DOHH2 (cell line): ENCODE measurements around the gene GDAP1L1.

Source experiments
- H3F3A ChIP-seq: fragments of 200-600 bp; sonication (generic), shearing (Covaris generic); 2 replicates; pipeline ENCODE4 v1.6.0; 2016; ENCODE audit warnings: antibody characterized with exemption, mild to moderate bottlenecking; ENCODE audit not compliant: control insufficient read depth, insufficient read depth
- H3K27ac ChIP-seq: fragments of 200-600 bp; sonication (generic); 2 replicates; pipeline ENCODE4 v1.5.1; 2014; ENCODE audit warnings: low read depth, mild to moderate bottlenecking, low read length, moderate library complexity
- H3K27me3 ChIP-seq: fragments of 200-600 bp; sonication (generic); 2 replicates; pipeline ENCODE4 v1.6.1; 2014; ENCODE audit warnings: mild to moderate bottlenecking, low read length, mixed read lengths; ENCODE audit not compliant: control insufficient read depth
- H3K36me3 ChIP-seq: fragments of 200-600 bp; sonication (generic); 2 replicates; pipeline ENCODE4 v1.6.1; 2014; ENCODE audit warnings: mild to moderate bottlenecking, low read length, moderate library complexity, mixed read lengths; ENCODE audit not compliant: control insufficient read depth
- H3K4me1 ChIP-seq: fragments of 200-600 bp; sonication (generic); 2 replicates; pipeline ENCODE4 v1.6.1; 2014; ENCODE audit warnings: mild to moderate bottlenecking, low read length, mixed read lengths; ENCODE audit not compliant: control insufficient read depth
- H3K4me2 ChIP-seq: fragments of 200-600 bp; sonication (generic); 2 replicates; pipeline ENCODE4 v1.6.0; 2014; ENCODE audit warnings: mild to moderate bottlenecking, low read length, moderate library complexity
- H3K4me3 ChIP-seq: fragments of 200-600 bp; sonication (generic); 2 replicates; pipeline ENCODE4 v1.5.1; 2014; ENCODE audit warnings: mild to moderate bottlenecking, low read length, mixed read lengths
- H3K79me2 ChIP-seq: fragments of 200-600 bp; sonication (generic); 2 replicates; pipeline ENCODE4 v1.6.1; 2014; ENCODE audit warnings: mild to moderate bottlenecking, low read length, mixed read lengths; ENCODE audit not compliant: control insufficient read depth
- H3K9me2 ChIP-seq: fragments of 200-600 bp; sonication (generic); replicated peaks from 2 replicates; pipeline ENCODE4 v1.6.1; 2014; ENCODE audit warnings: mild to moderate bottlenecking, low read length, mixed read lengths; ENCODE audit not compliant: control insufficient read depth
- H3K9me3 ChIP-seq: fragments of 200-600 bp; sonication (generic); 2 replicates; pipeline ENCODE4 v1.6.1; 2014; ENCODE audit warnings: antibody characterized with exemption, low read length, mixed read lengths; ENCODE audit not compliant: control insufficient read depth, insufficient read depth
- H4K20me1 ChIP-seq: fragments of 200-600 bp; sonication (generic); 2 replicates; pipeline ENCODE4 v1.6.0; 2014; ENCODE audit warnings: low read depth, mild to moderate bottlenecking, antibody characterized with exemption, low read length, moderate library complexity; ENCODE audit not compliant: control insufficient read depth, insufficient read depth
- CTCF ChIP-seq: fragments of 200-600 bp; sonication (generic); IDR thresholded peaks from one replicate; pipeline ENCODE4 v1.5.1; 2014; ENCODE audit warnings: antibody characterized with exemption, mild to moderate bottlenecking, low read depth, low read length; ENCODE audit not compliant: poor library complexity, severe bottlenecking
- EZH2phosphoT487 ChIP-seq: fragments of 200-600 bp; sonication (generic); IDR thresholded peaks from 2 replicates; pipeline ENCODE4 v1.6.1; 2017; ENCODE audit warnings: borderline replicate concordance, mild to moderate bottlenecking, antibody characterized with exemption, low read length, moderate library complexity, mixed read lengths

The GDAP1L1 gene

GRCh38 chr20:44253528-44253927 lies 6.4 kb downstream of the GDAP1L1 start:
- H3K36me3 ChIP-seq, result no peaks in the 10 kb centered on the region
- H4K20me1 ChIP-seq, result no peaks in the 10 kb centered on the region
- H3K27ac ChIP-seq, result no peak overlapping the region
- H3K4me3 ChIP-seq, result no peak overlapping the region
- TF ChIP-seq CTCF (no peak), EZH2phosphoT487 (no peak)
- H3K4me2 ChIP-seq, result no peak overlapping the region
- no peaks in the 10 kb centered on the region for H3K4me1 ChIP-seq
- H3F3A ChIP-seq, result no peaks in the 10 kb centered on the region
- H3K9me3 ChIP-seq, result no peaks in the 10 kb centered on the region
- no peaks in the 10 kb centered on the region for H3K27me3 ChIP-seq
- H3K79me2 ChIP-seq, result no peaks in the 10 kb centered on the region
- no peaks in the 10 kb centered on the region for H3K9me2 ChIP-seq

- Histone ChIP-seq H3K9me3 (no peaks in the 10 kb centered on the region), H3K79me2 (no peaks in the 10 kb centered on the region), H3K36me3 (no peaks in the 10 kb centered on the region), H4K20me1 (no peaks in the 10 kb centered on the region), H3K4me1 (no peaks in the 10 kb centered on the region), H3K4me3 (no peak overlapping the region), H3K4me2 (no peak overlapping the region), H3K9me2 (no peaks in the 10 kb centered on the region), H3K27me3 (no peaks in the 10 kb centered on the region), H3F3A (no peaks in the 10 kb centered on the region), H3K27ac (no peak overlapping the region)
- TF ChIP-seq EZH2phosphoT487, result no peak
- TF ChIP-seq CTCF, result no peak
Measured at GRCh38 chr20:44254073-44254472, 7.0 kb downstream of the GDAP1L1 start.

- Histone ChIP-seq H3K9me2 (no peaks in the 10 kb centered on the region), H3K4me2 (no peak overlapping the region), H3K36me3 (no peaks in the 10 kb centered on the region), H3K27ac (no peak overlapping the region), H3K79me2 (no peaks in the 10 kb centered on the region), H3F3A (no peaks in the 10 kb centered on the region), H3K4me3 (no peak overlapping the region), H4K20me1 (no peaks in the 10 kb centered on the region), H3K4me1 (no peaks in the 10 kb centered on the region), H3K27me3 (no peaks in the 10 kb centered on the region), H3K9me3 (no peaks in the 10 kb centered on the region)
- no peak for TF ChIP-seq CTCF
- TF ChIP-seq EZH2phosphoT487, result no peak
Measured at GRCh38 chr20:44255942-44256341, 8.8 kb downstream of the GDAP1L1 start.

GRCh38 chr20:44256961-44257360 lies 9.9 kb downstream of the GDAP1L1 start:
- no peaks in the 10 kb centered on the region for H3K9me2 ChIP-seq
- H3K27ac ChIP-seq, result no peak overlapping the region
- H3F3A ChIP-seq, result no peaks in the 10 kb centered on the region
- no peak for TF ChIP-seq EZH2phosphoT487
- TF ChIP-seq CTCF, result no peak
- H3K4me2 ChIP-seq, result no peak overlapping the region
- H3K79me2 ChIP-seq, result no peaks in the 10 kb centered on the region
- no peaks in the 10 kb centered on the region for H4K20me1 ChIP-seq
- H3K27me3 ChIP-seq, result no peaks in the 10 kb centered on the region
- no peak overlapping the region for H3K4me3 ChIP-seq
- H3K36me3 ChIP-seq, result no peaks in the 10 kb centered on the region
- no peaks in the 10 kb centered on the region for H3K9me3 ChIP-seq
- no peaks in the 10 kb centered on the region for H3K4me1 ChIP-seq
